ENCODE results near the gene IRF1. TPM values are rescaled to one million over a fixed set of nuclear protein-coding genes. Genes with fewer than 3 reads are reported as not detected.

The IRF1 gene
- total RNA-seq, 120 experiments from 2014 or later: 2.5 to 38.3 (median 8.3) TPM

Other genes starting within 250 kb of the IRF1 start
- gene PDLIM4, start 233.1 kb downstream of the IRF1 start, total RNA-seq: 10 to 100 TPM in 102 of 120 experiments, 1 to 10 TPM in 18; 4.7 to 42.5 (median 14.7) TPM
- 1 to 10 TPM; 1.2 to 7.4 (median 3.0) TPM for gene SLC22A4, start 196.4 kb downstream of the IRF1 start, total RNA-seq
- gene SLC22A5, start 121.1 kb downstream of the IRF1 start, total RNA-seq: 10 to 100 TPM in 109 of 120 experiments, 1 to 10 TPM in 11; 8.0 to 25.9 (median 13.9) TPM
- gene IL5, start 52.7 kb upstream of the IRF1 start, total RNA-seq: not detected
- 10 to 100 TPM; 35.0 to 63.2 (median 46.2) TPM for gene RAD50, start 66.2 kb upstream of the IRF1 start, total RNA-seq
- 1 to 10 TPM in 5 of 120 experiments, under 1 TPM in 23, not detected in 92; 0.33 to 2.8 (median 0.50) TPM for gene IL13, start 167.4 kb upstream of the IRF1 start, total RNA-seq
- not detected for gene IL4, start 183.2 kb upstream of the IRF1 start, total RNA-seq
- 100 to 1,000 TPM in 95 of 120 experiments, 10 to 100 TPM in 25; 58.5 to 177 (median 126) TPM for gene KIF3A, start 246.8 kb upstream of the IRF1 start, total RNA-seq